Breast epithelium (tissue), 4 donors: Measurements from ENCODE around the gene FKBP2. TPM values are rescaled to one million over a fixed set of nuclear protein-coding genes. Genes with fewer than 3 reads are reported as not detected.

Source experiments
- DNase-seq, 2 donors: peaks; one replicate each; pipeline ENCODE4 v3.0.0-alpha.2; 2019; ENCODE audit warnings: low spot score in 2 of 2
- H3K27ac ChIP-seq, 2 donors: fragments of 200-600 bp; sonication (generic) in 1 of 2; one replicate each; pipeline ENCODE4 v1.5.1; 2016 to 2019; ENCODE audit warnings: mild to moderate bottlenecking in 1 of 2
- H3K27me3 ChIP-seq, 2 donors: fragments of 200-600 bp; sonication (generic) in 1 of 2; one replicate each; pipeline versions ENCODE4 v1.5.1 to v1.6.0; 2017 to 2019; ENCODE audit warnings: control low read depth in 1 of 2, mild to moderate bottlenecking in 1 of 2
- H3K36me3 ChIP-seq: fragments of 200-600 bp; one replicate; pipeline ENCODE4 v1.5.1; 2019
- H3K4me1 ChIP-seq, 2 donors: fragments of 200-600 bp; sonication (generic); one replicate each; pipeline ENCODE4 v1.5.1; 2016 to 2019; ENCODE audit warnings: control low read depth in 1 of 2
- H3K4me3 ChIP-seq, 3 donors: fragments of 200-600 bp; sonication (generic); 1 replicate in 2 of 3; 2 replicates in 1 of 3; pipeline ENCODE4 v1.5.1; 2016 to 2019; ENCODE audit warnings: mild to moderate bottlenecking in 3 of 3, moderate library complexity in 2 of 3
- H3K9me3 ChIP-seq, 2 donors: fragments of 200-600 bp; sonication (generic) in 1 of 2; one replicate each; pipeline ENCODE4 v1.5.1; 2016 to 2019; ENCODE audit warnings: control low read depth in 1 of 2
- CTCF ChIP-seq, 3 donors: fragments of 450-650 bp; IDR thresholded peaks; one replicate each; pipeline ENCODE4 v1.5.1; 2016 to 2017; ENCODE audit warnings: antibody characterized with exemption in 3 of 3, mild to moderate bottlenecking in 3 of 3, moderate library complexity in 3 of 3
- POLR2A ChIP-seq: fragments of 450-650 bp; IDR thresholded peaks from one replicate; pipeline ENCODE4 v1.6.1; 2016; ENCODE audit warnings: antibody characterized with exemption, mild to moderate bottlenecking, moderate library complexity
- POLR2AphosphoS5 ChIP-seq, 3 donors: sonication (generic); formaldehyde crosslinking; IDR thresholded peaks; one replicate each; pipeline ENCODE4 v1.6.1; 2017; ENCODE audit warnings: antibody characterized with exemption in 3 of 3
- intact Hi-C: fragments of 100-400 bp; cut with DNase I; formaldehyde crosslinking; loops from one replicate; pipeline ENCODE4 v1.15.1; 2023; ENCODE audit warnings: low total_unique reads
- total RNA-seq, 3 donors: library from RNA; depleted of rRNA; stranded (reverse); fragments of >200 nt; gene quantifications; one replicate each; pipeline ENCODE4 v1.1.0, GENCODE V29; 2016

Gene FKBP2
- total RNA-seq, 3 donors from 2014 or later, result 51.4 to 77.3 (median 54.6) TPM

- H3K4me3 ChIP-seq, result peak overlapping the region; percentile 39 to 62 (median 46)
- no peaks in the 10 kb centered on the region for H3K27me3 ChIP-seq
- TF ChIP-seq POLR2A (no peak), POLR2AphosphoS5 (IDR thresholded peaks at IDR 0.05) (peak in 1 of 3 donors; percentile 33)
- intact Hi-C loops, result no loop called here
- no peak for DNase-seq
- no peaks in the 10 kb centered on the region for H3K9me3 ChIP-seq
- H3K4me1 ChIP-seq, result peaks cover 0 to 8% of the 10 kb centered on the region in 2 donors
- H3K36me3 ChIP-seq, result peaks cover 6% of the 10 kb centered on the region
- H3K27ac ChIP-seq, result peak overlapping the region; percentile 62 to 95
Observed at GRCh38 chr11:64207256-64208085, 33.4 kb upstream of the FKBP2 start.

- TF ChIP-seq POLR2A (no peak), CTCF (IDR thresholded peaks at IDR 0.05) (no peak), POLR2AphosphoS5 (IDR thresholded peaks at IDR 0.05) (no peak)
- Histone ChIP-seq H3K9me3 (no peaks in the 10 kb centered on the region), H3K4me1 (peaks cover 0 to 8% of the 10 kb centered on the region in 2 donors), H3K27me3 (no peaks in the 10 kb centered on the region), H3K36me3 (peaks cover 6% of the 10 kb centered on the region), H3K27ac (peak overlapping the region; percentile 62 to 95), H3K4me3 (peak overlapping the region; percentile 39 to 62 (median 46))
- no peak for DNase-seq
- intact Hi-C loops, result no loop called here
Observed at GRCh38 chr11:64208086-64208795, 32.7 kb upstream of the FKBP2 start.

- no peaks in the 10 kb centered on the region for H3K27me3 ChIP-seq
- H3K4me3 ChIP-seq, result peak overlapping the region in 1 of 3 donors; percentile 62
- no peak for TF ChIP-seq CTCF (IDR thresholded peaks at IDR 0.05)
- TF ChIP-seq POLR2A, result no peak
- TF ChIP-seq POLR2AphosphoS5 (IDR thresholded peaks at IDR 0.05), result no peak
- intact Hi-C loops, result no loop called here
- H3K4me1 ChIP-seq, result peaks cover 0 to 8% of the 10 kb centered on the region in 2 donors
- H3K27ac ChIP-seq, result peak overlapping the region in 1 of 2 donors; percentile 95
- H3K36me3 ChIP-seq, result peaks cover under 1% of the 10 kb centered on the region
- no peaks in the 10 kb centered on the region for H3K9me3 ChIP-seq
- no peak for DNase-seq
Observed at GRCh38 chr11:64208796-64209562, 31.9 kb upstream of the FKBP2 start.

GRCh38 chr11:64209563-64209843 is 31.4 kb upstream of the FKBP2 start:
- intact Hi-C loops, result no loop called here
- TF ChIP-seq POLR2A, result no peak
- no peak for TF ChIP-seq POLR2AphosphoS5 (IDR thresholded peaks at IDR 0.05)
- TF ChIP-seq CTCF (IDR thresholded peaks at IDR 0.05), result no peak
- H3K27ac ChIP-seq, result no peak overlapping the region
- no peaks in the 10 kb centered on the region for H3K9me3 ChIP-seq
- H3K4me1 ChIP-seq, result peaks cover 0 to 3% of the 10 kb centered on the region in 2 donors
- H3K4me3 ChIP-seq, result no peak overlapping the region
- no peaks in the 10 kb centered on the region for H3K36me3 ChIP-seq
- H3K27me3 ChIP-seq, result no peaks in the 10 kb centered on the region
- no peak for DNase-seq

- no peak for DNase-seq
- TF ChIP-seq POLR2AphosphoS5 (IDR thresholded peaks at IDR 0.05) (no peak), CTCF (IDR thresholded peaks at IDR 0.05) (no peak), POLR2A (no peak)
- Histone ChIP-seq H3K4me3 (no peak overlapping the region), H3K27ac (no peak overlapping the region), H3K4me1 (no peaks in the 10 kb centered on the region), H3K27me3 (no peaks in the 10 kb centered on the region), H3K9me3 (no peaks in the 10 kb centered on the region), H3K36me3 (no peaks in the 10 kb centered on the region)
- intact Hi-C loops, result no loop called here
Observed at GRCh38 chr11:64210301-64211020, 30.4 kb upstream of the FKBP2 start.
